IMR-90 (cell line): ENCODE results near the gene GP5. TPM values are rescaled to one million over a fixed set of nuclear protein-coding genes. Genes with fewer than 3 reads are reported as not detected.

Experiments
- ATAC-seq: fragments of 200-7000 bp; cut with Tn5 transposase; 2 replicates; pipeline ENCODE4 v1.9.1; 2020; ENCODE audit warnings: low read depth, mild to moderate bottlenecking, moderate library complexity
- BruUV-seq: library from RNA; stranded (reverse); fragments of 400-500 nt; replicated peaks from 2 replicates; lab custom pipeline; 2021; lab: Mats Ljungman, UMichigan
- CTCF ChIA-PET: fragments of 300-600 bp; formaldehyde crosslinking; extraction: SDS; loops from one replicate; lab custom pipeline; 2021; ENCODE audit warnings: antibody characterized with exemption; lab: Yijun Ruan, JAX
- POLR2A ChIA-PET: fragments of 300-600 bp; sonication (Branson Sonifier 250); formaldehyde crosslinking; loops from one replicate; lab custom pipeline; 2022; ENCODE audit warnings: antibody characterized with exemption; ENCODE audit not compliant: unreplicated experiment; lab: Charles Lee
- DNase-seq: peaks from one replicate; pipeline ENCODE4 v3.0.0; 2013
- H2AFZ ChIP-seq: replicated peaks from 2 replicates; pipeline ENCODE3; 2013; ENCODE audit warnings: low read length, mild to moderate bottlenecking; ENCODE audit not compliant: poor library complexity
- H2AK5ac ChIP-seq: 2 replicates; pipeline ENCODE4 v1.6.1; 2013; ENCODE audit warnings: low read depth, low read length, inconsistent platforms
- H2AK9ac ChIP-seq: replicated peaks from 2 replicates; pipeline ENCODE3; 2013; ENCODE audit warnings: mild to moderate bottlenecking, low read depth, low read length, moderate library complexity; ENCODE audit not compliant: poor library complexity
- H2BK120ac ChIP-seq: 2 replicates; pipeline ENCODE4 v1.6.1; 2013; ENCODE audit warnings: low read depth, low read length, inconsistent platforms
- H2BK15ac ChIP-seq: 3 replicates; pipeline ENCODE4 v1.6.1; 2013; ENCODE audit warnings: low read depth, low read length, inconsistent platforms
- H2BK20ac ChIP-seq: 2 replicates; pipeline ENCODE4 v1.6.1; 2013; ENCODE audit warnings: low read depth, mild to moderate bottlenecking, inconsistent platforms, low read length, moderate library complexity
- H2BK5ac ChIP-seq: 2 replicates; pipeline ENCODE4 v1.6.1; 2013; ENCODE audit warnings: mild to moderate bottlenecking, low read depth, low read length, inconsistent platforms; ENCODE audit not compliant: poor library complexity, severe bottlenecking
- H3K14ac ChIP-seq: replicated peaks from 2 replicates; pipeline ENCODE4 v1.6.1; 2013; ENCODE audit warnings: low read depth, low read length, inconsistent platforms
- H3K18ac ChIP-seq: 2 replicates; pipeline ENCODE4 v1.6.1; 2013; ENCODE audit warnings: low read depth, low read length, control low read depth
- H3K23ac ChIP-seq: 2 replicates; pipeline ENCODE4 v1.6.1; 2013; ENCODE audit warnings: low read depth, low read length, inconsistent platforms
- H3K27ac ChIP-seq: 2 replicates; pipeline ENCODE4 v1.5.1; 2013; ENCODE audit warnings: mild to moderate bottlenecking, control low read depth, low read length; ENCODE audit not compliant: insufficient read depth
- H3K27me3 ChIP-seq: 2 replicates; pipeline ENCODE4 v1.6.1; 2013; ENCODE audit warnings: low read length; ENCODE audit not compliant: control insufficient read depth, insufficient read depth
- H3K36me3 ChIP-seq: 2 replicates; pipeline ENCODE4 v1.6.1; 2013; ENCODE audit warnings: low read length, mixed read lengths; ENCODE audit not compliant: control insufficient read depth, insufficient read depth
- H3K4ac ChIP-seq: 2 replicates; pipeline ENCODE4 v1.6.1; 2013; ENCODE audit warnings: low read depth, low read length, inconsistent platforms
- H3K4me1 ChIP-seq: 2 replicates; pipeline ENCODE4 v1.6.1; 2013; ENCODE audit warnings: low read length, mixed read lengths; ENCODE audit not compliant: control insufficient read depth, insufficient read depth
- H3K4me2 ChIP-seq: 2 replicates; pipeline ENCODE4 v1.6.1; 2013; ENCODE audit warnings: low read depth, mild to moderate bottlenecking, control low read depth, low read length, moderate library complexity
- H3K4me3 ChIP-seq: 2 replicates; pipeline ENCODE4 v1.5.1; 2013; ENCODE audit warnings: low read depth, mild to moderate bottlenecking, control low read depth, low read length, moderate library complexity; ENCODE audit not compliant: insufficient read depth
- H3K56ac ChIP-seq: 2 replicates; pipeline ENCODE4 v1.6.1; 2013; ENCODE audit warnings: low read length, inconsistent platforms; ENCODE audit not compliant: insufficient read depth; ENCODE audit errors: extremely low read depth
- H3K79me1 ChIP-seq, 2 experiments: 2 replicates each; pipeline ENCODE4 v1.6.1; 2013; ENCODE audit warnings: low read length in 2 of 2, inconsistent platforms in 1 of 2, low read depth in 1 of 2
- H3K9ac ChIP-seq: 2 replicates; pipeline ENCODE4 v1.6.1; 2013; ENCODE audit warnings: low read depth, low read length, control low read depth
- H3K9me1 ChIP-seq: 2 replicates; pipeline ENCODE4 v1.6.1; 2013; ENCODE audit warnings: low read length, inconsistent platforms; ENCODE audit not compliant: insufficient read depth
- H3K9me3 ChIP-seq: 2 replicates; pipeline ENCODE4 v1.6.1; 2013; ENCODE audit warnings: low read length; ENCODE audit not compliant: control insufficient read depth, insufficient read depth
- H4K20me1 ChIP-seq: 2 replicates; pipeline ENCODE4 v1.6.1; 2013; ENCODE audit warnings: low read length, inconsistent platforms; ENCODE audit not compliant: insufficient read depth
- H4K5ac ChIP-seq: 2 replicates; pipeline ENCODE4 v1.6.1; 2013; ENCODE audit warnings: mild to moderate bottlenecking, low read depth, low read length, control low read depth
- H4K8ac ChIP-seq, 2 experiments: 2 replicates each; pipeline ENCODE4 v1.6.1; 2013; ENCODE audit warnings: low read depth in 2 of 2, low read length in 2 of 2, control low read depth in 1 of 2, inconsistent platforms in 1 of 2
- H4K91ac ChIP-seq: 2 replicates; pipeline ENCODE4 v1.6.1; 2013; ENCODE audit warnings: low read depth, low read length, inconsistent platforms; ENCODE audit not compliant: insufficient read depth
- BHLHE40 ChIP-seq: fragments of 150-350 bp; IDR thresholded peaks from 2 replicates; pipeline ENCODE4 v1.6.1; 2016; ENCODE audit warnings: mild to moderate bottlenecking, low read depth, low read length
- CEBPB ChIP-seq: IDR thresholded peaks from 2 replicates; pipeline ENCODE4 v1.6.1; 2012; ENCODE audit warnings: low read depth, low read length, improper control_type of control experiment
- CHD1 ChIP-seq: IDR thresholded peaks from 2 replicates; pipeline ENCODE4 v1.6.1; 2012; ENCODE audit warnings: low read depth, low read length, improper control_type of control experiment
- CTCF ChIP-seq: conservative IDR thresholded peaks from 2 replicates; pipeline ENCODE4 v1.5.1; 2012; ENCODE audit warnings: mild to moderate bottlenecking, low read depth, low read length, improper control_type of control experiment
- MAZ ChIP-seq: IDR thresholded peaks from 2 replicates; pipeline ENCODE4 v1.6.1; 2012; ENCODE audit warnings: low read depth, mild to moderate bottlenecking, low read length, improper control_type of control experiment, moderate library complexity, borderline replicate concordance
- MXI1 ChIP-seq: IDR thresholded peaks from 2 replicates; pipeline ENCODE4 v1.6.1; 2012; ENCODE audit warnings: low read depth, mild to moderate bottlenecking, low read length, moderate library complexity, borderline replicate concordance
- NFE2L2 ChIP-seq: fragments of 150-350 bp; IDR thresholded peaks from 2 replicates; pipeline ENCODE4 v1.6.1; 2016; ENCODE audit warnings: low read depth, mild to moderate bottlenecking, low read length
- POLR2A ChIP-seq: IDR thresholded peaks from 2 replicates; pipeline ENCODE4 v1.6.1; 2012; ENCODE audit warnings: mild to moderate bottlenecking, low read depth, low read length
- RAD21 ChIP-seq: IDR thresholded peaks from 2 replicates; pipeline ENCODE4 v1.6.1; 2012; ENCODE audit warnings: low read length, improper control_type of control experiment
- RCOR1 ChIP-seq: IDR thresholded peaks from 2 replicates; pipeline ENCODE4 v1.6.1; 2012; ENCODE audit warnings: mild to moderate bottlenecking, low read length, improper control_type of control experiment; ENCODE audit not compliant: insufficient replicate concordance
- SMC3 ChIP-seq: fragments of 150-350 bp; IDR thresholded peaks from 2 replicates; pipeline ENCODE4 v1.6.1; 2016; ENCODE audit warnings: low read depth, mild to moderate bottlenecking, antibody characterized with exemption, low read length, moderate library complexity
- WGBS, 2 experiments: methylation state at CpG; one replicate each; pipeline versions ENCODE4 v1.1.5 to v1.1.7; 2013; ENCODE audit warnings: missing lambda C conversion rate in 2 of 2; ENCODE audit not compliant: insufficient read length in 1 of 2; ENCODE audit errors: extremely low coverage in 2 of 2; 5-methylcytosine and 5-hydroxymethylcytosine counted together
- dilution Hi-C: fragments of 300-500 bp; cut with HindIII; formaldehyde crosslinking; loops from one replicate; pipeline ENCODE4 v1.14.3; 2018; ENCODE audit warnings: low sequenced_read_pairs; ENCODE audit not compliant: unreplicated experiment
- in situ Hi-C: fragments of 300-500 bp; cut with MboI; formaldehyde crosslinking; loops from 3 replicates; pipeline ENCODE4 v1.14.3; 2019; ENCODE audit warnings: low sequenced_read_pairs, inconsistent platforms, mixed read lengths
- intact Hi-C: fragments of 100-400 bp; cut with micrococcal nuclease; formaldehyde crosslinking; loops from 2 replicates; pipeline ENCODE4 v1.10.0; 2022
- polyA plus RNA-seq, 3 experiments: library from polyadenylated mRNA; depleted of rRNA; stranded (reverse); fragments of >200 nt; gene quantifications; 2 replicates each; pipeline ENCODE4 v1.2.3, GENCODE V29; 2012; ENCODE audit warnings: low replicate concordance in 1 of 3
- total RNA-seq: library from RNA; depleted of rRNA; stranded (reverse); fragments of >200 nt; gene quantifications from 2 replicates; pipeline ENCODE4 v1.2.3, GENCODE V29; 2012

GP5 gene
- total and polyA plus RNA-seq, 2 of the 4 experiments (the other 2 are of a cell fraction): under 0.01 to 0.12 TPM

- ChIA-PET CTCF (no interaction called here), POLR2A (no interaction called here)
- Histone ChIP-seq H2AK5ac (peak overlapping the region; percentile 88), H3K9me1 (peaks cover 15% of the 10 kb centered on the region), H3K27ac (no peak overlapping the region), H4K91ac (no peak overlapping the region; the same call in 1 of the 2 replicates), H3K4ac (0 out of 2 replicates have a peak overlapping the region, but pooled peaks have one; percentile 22), H3K36me3 (no peaks in the 10 kb centered on the region), H3K4me1 (peaks cover 3% of the 10 kb centered on the region), H4K20me1 (no peaks in the 10 kb centered on the region), H3K27me3 (peaks cover 11% of the 10 kb centered on the region; the same call in 1 of the 2 replicates), H2BK5ac (peak overlapping the region; percentile 90), H3K23ac (no peak overlapping the region), H3K14ac (no peak overlapping the region; the same call in 1 of the 2 replicates), H3K9me3 (no peaks in the 10 kb centered on the region), H3K4me3 (no peak overlapping the region), H2BK15ac (no peak overlapping the region; the same call in 2 of the 3 replicates), H4K8ac (0 out of 4 replicates have a peak overlapping the region, but pooled peaks of 1 of the 2 experiments have one; percentile 19), H3K56ac (no peak overlapping the region), H3K79me1 (no peaks in the 10 kb centered on the region), H2BK120ac (no peak overlapping the region), H2BK20ac (no peak overlapping the region), H3K9ac (no peak overlapping the region), H3K18ac (no peak overlapping the region), H4K5ac (no peak overlapping the region), H3K4me2 (no peak overlapping the region), H2AFZ (no peak overlapping the region), H2AK9ac (no peak overlapping the region)
- WGBS, 2 experiments: 88 to 100% methylated on average over 1 to 9 of the region's 10 CpGs
- BruUV-seq: no TSS peak
- dilution Hi-C loops: no loop called here
- in situ Hi-C loops: loop anchor here (5.0 kb wide), 1 partner anchor 40 kb away; no protein-coding TSS in a partner anchor
- TF ChIP-seq CHD1: no peak
- no peak for TF ChIP-seq CEBPB
- no peak for TF ChIP-seq RAD21
- TF ChIP-seq CTCF: no peak
- TF ChIP-seq BHLHE40: no peak
- no peak for TF ChIP-seq NFE2L2
- no peak for TF ChIP-seq MXI1
- no peak for TF ChIP-seq MAZ
- no peak for TF ChIP-seq SMC3
- TF ChIP-seq RCOR1: no peak
- TF ChIP-seq POLR2A: no peak
- ATAC-seq: no peak
- intact Hi-C loops: no loop called here
- no peak for DNase-seq
Measured at GRCh38 chr3:194352667-194353246, 46.3 kb downstream of the GP5 start.
